Islet of Langerhans (tissue), 1 donor: ENCODE data around the gene AURKA.

Source experiments
- FAIRE-seq: peaks from one replicate; lab custom pipeline; 2011; peaks lifted over from hg19 to GRCh38; lab: Jason Lieb, UNC

Gene AURKA

DNA sequence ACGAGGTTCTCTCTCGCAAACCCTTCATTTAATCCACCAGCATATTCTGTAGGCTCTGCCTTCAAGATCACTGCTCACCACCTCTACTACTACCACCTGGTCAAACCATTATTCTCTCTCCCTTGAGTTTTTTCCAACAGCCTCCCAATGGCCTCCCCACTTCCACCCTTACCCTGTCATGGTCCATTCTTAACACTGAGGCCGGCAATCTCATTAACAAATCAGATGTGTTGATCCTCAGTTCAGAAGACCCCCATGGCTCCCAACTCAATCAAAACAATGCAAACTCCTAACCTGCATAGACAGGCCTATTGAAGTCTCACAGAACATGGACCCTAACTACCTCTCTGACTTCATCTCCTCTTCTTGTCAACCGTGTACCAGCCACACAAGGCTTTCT lies 2.2 kb downstream of the AURKA start:
- FAIRE-seq, result no peak

DNA sequence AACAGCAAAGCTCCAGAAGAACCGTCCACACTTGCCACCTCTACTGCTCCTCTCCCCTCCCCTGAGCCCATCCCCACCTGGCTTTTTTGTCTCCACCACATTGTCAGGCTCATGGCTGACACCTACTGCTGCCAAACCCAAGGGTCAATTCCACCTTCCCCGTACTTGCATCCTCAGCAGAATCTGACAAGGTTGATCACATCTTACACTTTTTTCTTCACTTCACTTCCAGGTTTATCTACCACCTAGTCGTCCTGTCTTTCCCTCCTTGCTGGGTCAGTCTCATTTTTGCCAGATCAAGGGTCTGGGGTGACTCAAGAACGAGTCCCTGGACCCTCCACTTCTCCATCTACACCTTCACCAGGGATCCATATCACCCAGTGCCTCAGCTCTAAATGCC lies 3.1 kb downstream of the AURKA start:
- FAIRE-seq, result no peak

DNA sequence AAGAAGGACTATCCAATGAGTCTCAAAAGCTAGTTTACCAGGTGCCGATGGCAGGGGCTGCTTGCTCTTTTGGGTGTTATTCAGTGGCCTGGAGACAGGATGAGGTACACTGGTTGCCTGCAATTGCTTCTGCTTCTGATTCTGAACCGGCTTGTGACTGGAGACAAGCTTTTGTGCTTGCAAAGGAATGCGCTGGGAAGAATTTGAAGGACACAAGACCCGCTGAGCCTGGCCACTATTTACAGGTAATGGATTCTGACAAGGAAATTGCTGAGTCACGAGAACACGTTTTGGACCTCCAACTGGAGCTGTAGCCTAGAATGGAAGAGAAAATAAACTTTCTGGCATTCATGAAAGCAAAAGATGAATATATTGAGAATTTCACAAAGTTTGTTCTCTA lies 5.8 kb downstream of the AURKA start:
- no peak for FAIRE-seq

DNA sequence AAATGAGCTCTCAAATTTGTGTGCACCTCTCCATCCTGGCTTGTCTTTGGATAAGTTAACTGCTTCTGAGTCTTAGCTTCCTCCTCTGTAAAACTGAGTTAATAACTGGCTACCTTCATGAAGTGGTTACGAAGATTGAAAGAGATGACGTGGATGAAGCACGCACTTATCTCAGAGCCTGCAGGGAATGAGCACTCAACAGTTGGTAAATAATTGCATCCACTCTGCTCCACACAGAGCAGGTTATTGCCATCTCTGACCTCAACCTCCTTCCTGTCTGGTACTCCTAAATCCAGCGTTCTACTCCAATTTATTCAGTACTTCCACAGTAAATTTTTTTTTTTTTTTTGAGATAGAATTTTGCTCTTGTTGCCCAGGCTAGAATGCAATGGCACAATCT lies 6.9 kb downstream of the AURKA start:
- FAIRE-seq, result no peak

DNA sequence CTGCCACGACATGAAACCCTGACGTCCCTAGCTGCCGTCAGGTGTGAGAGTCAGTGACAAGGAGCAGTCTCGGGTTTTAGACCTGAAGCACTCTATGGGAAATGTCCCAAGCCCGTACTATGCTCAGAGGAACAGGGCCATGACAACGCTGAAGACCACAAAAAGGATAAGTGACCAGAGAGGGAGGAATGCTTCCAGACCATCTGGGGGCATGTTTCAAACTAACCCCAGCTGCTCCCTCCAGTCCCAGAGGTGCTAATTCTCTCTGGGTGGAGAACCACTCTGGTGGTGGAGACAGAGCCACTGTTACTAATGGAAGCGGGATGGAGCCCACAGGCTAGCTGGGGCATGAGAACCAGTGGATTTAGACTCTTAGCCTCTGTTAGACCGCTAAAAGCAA lies 8.7 kb downstream of the AURKA start:
- no peak for FAIRE-seq

DNA sequence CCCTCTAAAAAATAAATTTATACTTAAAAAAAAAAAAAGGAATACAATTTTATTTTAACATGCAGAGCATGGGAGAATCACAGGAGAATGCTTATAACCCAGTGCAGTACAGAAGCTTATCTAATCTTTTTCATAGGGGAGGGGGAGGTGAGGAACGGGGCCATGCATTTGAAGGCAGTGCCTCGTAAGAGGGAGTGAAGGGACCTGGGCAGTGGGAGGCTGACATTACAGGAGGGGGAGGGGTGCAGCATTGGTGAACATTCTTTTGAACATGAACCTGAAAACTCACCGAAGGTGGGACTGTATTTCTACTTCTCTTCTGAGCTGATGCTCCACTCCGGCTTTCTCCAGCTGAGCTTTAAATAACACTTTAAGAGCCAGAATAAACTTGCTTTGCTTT lies 9.3 kb downstream of the AURKA start:
- FAIRE-seq, result no peak

DNA sequence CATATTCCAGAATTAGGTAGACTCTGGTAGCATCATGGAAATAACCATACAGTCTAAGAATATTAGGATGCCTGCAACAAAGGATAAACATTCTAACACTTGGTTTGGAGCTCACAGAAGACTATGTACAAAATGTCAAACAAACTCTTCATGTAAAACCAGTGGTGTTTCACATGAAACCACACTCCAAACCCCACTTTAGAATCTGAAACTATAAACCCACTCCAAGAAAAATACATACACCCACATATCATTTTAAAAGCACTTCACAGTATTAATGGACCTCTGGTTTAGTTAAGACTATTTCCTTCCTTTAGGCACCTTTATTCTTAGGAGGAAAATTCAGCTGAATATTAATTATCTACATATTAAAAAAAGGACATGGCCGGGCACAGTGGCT lies 10.5 kb downstream of the AURKA start:
- FAIRE-seq, result no peak

DNA sequence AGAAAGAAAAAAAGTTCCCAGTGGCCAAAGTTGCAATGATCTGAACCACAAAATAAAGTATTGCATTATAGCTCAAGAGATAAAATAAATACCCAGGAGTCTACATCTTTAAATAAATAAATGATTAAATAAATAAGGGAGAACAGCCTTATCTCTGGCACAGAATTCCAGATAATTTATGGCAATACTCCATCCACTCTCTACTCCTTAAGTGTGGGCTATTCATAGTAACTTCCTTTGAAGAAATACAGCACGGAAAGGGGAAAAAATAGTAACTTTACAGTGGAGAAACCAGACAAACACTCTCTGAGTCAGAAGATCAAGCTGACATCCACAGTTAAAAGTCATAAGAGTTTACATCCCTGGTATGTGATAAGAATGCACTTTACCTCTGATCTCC lies 11.6 kb downstream of the AURKA start:
- no peak for FAIRE-seq

DNA sequence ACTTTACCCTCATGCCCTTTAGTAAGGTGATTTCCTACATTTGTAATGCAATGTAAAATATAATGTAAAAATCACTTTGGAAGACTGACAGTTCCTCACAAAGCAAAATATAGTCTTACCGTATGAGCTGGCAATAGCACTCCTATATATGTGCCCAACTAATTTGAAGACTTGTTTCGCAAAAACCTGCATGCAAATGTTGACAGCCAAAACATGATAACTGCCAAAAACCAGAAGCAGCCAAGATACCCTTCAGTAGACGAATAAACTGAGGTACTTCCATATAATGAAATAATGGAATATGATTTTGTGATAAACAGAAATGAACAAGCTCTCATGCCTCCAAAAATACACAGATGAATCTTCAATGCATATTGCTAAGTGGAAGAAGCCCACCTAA lies 13.6 kb downstream of the AURKA start:
- no peak for FAIRE-seq

DNA sequence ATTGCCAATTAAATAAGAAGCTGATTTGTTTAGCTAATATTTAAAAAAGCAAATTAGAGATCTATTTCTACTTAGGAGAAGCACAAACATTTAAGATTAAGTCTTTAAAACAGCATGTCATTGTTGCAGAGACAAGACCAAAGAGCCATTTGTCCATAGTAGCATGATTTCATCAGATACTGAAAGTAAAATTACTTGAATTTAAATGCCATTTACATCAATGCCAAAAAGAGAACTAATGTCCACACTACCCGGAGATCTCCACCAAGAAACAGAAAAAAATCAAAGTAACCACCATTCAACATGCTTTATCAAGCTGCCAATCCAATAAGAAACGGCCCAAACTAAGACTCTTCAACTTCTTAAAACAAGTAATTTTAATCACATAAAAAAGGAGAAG lies 15.7 kb downstream of the AURKA start:
- FAIRE-seq, result no peak

DNA sequence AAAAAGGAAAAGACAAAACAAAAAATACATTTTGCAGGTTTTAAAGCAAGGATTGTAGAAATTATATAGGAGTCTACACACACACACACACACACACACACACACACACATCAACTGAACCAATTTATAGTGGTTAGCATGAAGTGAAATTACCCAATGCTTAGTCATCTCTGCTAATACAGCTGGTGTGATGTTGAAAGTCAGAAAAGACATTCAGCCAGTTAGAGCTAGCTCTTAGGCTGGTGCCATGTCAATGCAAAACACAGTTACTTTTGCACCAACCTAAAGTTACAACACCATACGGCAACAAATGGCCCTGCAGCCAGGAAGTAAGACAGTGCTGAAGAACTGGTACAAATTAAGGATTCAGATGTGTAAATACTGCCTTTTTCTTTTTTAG lies 18.1 kb downstream of the AURKA start:
- FAIRE-seq, result no peak

DNA sequence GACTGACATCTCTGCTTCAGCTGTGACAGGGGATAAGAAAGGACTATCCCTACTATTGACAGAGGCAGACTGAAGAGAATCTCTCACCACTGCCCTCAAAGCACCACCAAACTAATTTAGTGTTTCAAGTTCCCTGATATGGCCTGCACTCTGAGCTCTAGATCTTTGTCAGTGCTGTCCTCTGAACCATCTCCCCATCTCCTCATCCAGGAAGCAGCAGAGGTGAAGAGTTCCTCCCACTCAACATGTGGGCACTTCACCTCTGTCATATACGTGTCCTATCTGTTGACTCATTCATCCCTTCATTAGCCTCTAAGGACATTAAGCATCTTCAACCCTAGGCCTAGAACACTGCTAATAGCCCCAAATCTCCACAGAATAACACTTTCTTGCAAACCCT lies 19.2 kb downstream of the AURKA start:
- FAIRE-seq, result no peak

DNA sequence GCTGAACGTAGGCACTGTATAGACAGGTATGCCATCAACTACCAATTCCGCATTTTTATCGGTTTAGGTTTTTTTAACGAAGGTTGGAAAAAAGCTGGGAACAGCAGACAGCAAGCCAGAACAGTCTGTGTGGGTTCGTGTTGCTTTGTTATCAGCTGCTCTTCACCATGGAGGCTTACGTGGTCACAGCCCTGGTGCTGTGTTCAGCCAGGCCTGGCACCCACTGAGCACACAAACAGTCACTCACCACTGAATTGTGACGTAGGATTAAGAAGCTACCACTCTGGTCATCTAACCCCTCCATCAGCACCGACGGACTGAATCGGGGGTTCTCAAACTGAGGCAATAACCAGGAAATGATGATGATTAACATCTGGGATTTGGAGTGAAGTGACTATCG lies 20.0 kb downstream of the AURKA start:
- no peak for FAIRE-seq

DNA sequence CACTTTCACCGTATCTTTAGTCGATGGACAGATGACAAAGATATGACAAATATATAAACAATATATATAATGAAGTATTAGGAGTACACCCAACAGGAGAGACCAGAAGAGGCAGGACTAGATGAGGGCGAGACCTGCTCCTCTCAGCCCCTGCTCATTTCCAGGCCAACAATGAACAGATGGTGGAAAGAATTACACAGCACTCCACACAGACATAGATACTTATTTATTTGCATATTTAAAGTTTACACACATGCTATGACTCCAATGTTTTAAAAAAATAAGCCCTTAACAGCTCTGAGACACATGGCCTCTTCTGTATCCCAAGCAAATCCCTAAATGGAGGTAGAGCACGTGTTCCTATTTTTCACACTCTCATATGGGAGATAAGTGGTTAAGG lies 22.8 kb downstream of the AURKA start:
- FAIRE-seq, result no peak

DNA sequence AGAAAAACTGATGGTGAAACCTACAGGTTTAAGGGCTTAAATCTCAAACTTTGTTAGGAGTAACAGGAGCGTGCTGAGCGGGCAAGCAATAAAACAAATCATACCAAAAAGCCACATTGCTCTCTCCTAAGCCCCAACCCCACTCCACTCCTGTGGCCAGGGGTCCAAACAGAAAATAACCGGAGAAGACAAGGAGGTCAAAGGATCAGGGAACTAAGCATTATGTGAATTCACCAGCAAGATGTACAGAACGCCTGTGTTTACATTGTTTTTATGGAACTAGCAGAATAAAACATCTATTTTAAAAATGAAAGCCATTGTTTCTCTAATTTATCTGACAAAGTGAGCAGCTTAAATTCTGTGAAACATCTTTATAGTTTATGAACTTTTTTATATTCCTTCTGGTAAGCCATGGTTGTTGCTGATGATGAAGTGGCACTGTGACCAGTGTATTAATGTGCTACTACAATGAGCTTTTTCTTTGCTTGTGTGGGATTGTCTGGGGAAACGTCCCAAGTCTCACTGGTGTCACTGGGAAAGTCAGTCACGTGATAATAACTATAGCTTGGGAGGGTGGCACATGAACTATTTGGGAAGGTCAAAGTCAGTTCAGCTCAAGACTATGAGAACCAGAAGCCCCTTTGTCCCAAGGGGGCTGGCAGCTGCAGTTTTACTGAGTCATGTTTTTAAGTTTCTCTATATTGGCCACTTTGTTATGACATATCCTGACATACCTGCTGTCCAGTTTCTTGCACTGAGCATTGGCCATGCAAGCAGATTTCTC lies 23.5 kb downstream of the AURKA start:
- no peak for FAIRE-seq

DNA sequence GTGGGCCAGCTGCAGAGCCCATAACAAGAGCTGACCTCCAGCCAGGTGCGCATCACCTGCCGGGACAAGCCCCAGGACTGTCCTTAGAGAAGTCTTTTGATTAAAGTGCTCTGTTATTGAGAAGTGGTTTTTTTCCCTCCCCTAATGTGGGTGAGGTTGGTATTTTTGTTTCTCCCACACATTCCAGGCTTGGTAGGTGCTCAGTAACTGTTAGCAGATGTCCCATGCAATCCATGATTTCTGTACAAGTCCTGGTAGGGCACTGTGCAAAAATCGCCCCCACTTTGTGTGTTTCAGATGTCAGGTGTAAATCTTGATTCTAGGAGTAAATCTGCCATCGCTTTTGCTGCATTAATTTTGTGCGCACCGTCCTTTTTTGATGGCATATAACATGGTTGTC lies 28.5 kb downstream of the AURKA start:
- no peak for FAIRE-seq

DNA sequence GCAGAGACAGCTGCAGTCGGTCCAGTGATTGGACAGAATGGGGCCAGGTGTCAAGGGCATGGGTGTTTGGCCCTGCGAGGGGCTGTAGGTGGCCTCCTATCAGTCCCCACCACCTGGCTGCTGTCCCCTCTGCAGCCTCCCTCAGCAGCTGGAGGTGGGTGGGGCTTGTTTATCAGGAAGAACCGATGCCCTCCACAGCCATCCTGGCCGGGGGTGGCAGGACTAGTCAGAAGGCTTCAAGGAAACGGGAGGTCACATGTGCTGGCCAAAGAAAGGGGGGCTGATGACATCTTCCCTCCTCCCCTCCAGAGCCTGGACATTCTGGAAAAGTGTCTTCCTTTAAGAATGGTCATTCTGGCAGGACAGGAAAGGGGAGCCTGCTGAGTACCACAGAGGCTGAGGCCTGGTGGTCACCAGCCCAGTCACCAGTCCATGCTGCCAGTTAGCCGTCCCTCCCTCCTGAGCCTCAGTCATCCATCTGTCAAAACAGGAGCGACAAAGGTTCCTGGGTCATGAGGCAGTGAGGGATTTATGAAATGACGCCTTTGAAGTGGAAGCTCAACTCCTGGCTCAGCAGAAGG lies 29.1 kb downstream of the AURKA start:
- no peak for FAIRE-seq

DNA sequence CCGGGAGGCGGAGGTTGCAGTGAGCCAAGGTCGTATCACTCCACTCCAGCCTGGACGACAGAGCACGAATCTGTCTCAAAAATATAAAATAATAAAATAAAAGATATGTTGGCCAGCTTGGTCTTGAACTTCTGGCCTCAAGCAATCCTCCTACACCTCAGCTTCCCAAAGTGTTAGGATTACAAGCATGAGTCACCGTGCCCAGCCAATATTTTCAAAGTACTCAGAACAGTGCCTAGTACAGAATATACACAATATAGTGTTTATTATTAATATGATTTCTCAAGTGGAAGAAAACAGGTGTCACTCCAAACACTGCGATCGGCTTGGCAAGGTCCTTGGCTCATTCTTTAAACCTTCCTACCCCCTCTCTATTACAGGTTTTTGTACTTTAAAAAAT lies 30.1 kb downstream of the AURKA start:
- FAIRE-seq, result no peak

DNA sequence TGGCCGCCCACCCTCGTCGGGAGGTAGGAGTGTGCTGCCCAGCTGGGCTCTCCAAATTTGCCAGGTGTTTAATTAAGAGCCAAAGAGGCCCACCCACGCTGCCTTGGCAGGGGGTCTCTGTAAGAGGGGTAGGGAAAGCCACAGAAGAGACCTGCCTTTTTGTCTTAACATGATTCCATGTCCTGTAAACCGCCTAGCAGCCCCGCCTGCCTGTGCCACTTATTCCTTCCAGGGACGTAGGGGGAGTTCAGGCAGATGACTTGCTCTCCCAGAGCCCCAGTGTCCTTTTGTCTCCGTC lies 31.2 kb downstream of the AURKA start:
- FAIRE-seq, result no peak

DNA sequence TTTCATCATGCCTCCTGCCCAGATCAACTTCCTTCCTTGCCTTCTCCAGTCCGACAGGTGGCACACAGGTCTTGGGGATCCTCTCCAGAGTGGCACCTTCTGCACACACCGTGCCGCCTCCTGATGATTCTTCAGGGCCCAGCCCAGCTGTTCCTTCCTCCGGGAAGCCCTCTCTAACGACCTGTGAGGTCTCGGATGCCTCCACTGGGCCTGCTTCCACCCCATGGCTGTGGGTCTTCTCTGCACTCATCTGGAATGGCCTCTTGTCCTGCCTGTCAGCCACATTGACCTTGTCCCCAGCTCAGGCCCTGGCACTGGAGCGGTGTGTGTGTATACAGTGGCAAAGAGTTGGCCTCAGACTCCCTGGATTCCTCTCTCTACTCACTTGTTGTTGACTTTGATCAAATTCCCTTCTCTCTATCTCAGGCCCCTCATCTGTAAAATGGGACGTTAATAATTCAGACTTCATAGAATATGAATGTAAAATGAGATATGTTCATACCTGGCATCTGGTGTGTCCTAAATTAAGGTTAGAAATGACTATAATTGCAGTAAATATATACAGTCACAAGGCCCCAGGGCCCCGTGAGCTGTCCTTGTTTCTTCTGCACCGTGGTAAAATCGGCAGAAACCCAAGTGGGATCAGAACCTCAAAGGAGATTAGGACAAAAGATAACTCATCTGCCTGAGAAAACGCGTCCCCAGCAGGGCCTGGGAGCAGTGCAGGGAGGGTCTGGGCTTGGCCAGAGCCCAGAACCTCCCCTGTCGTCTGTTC lies 31.7 kb downstream of the AURKA start:
- FAIRE-seq, result no peak

DNA sequence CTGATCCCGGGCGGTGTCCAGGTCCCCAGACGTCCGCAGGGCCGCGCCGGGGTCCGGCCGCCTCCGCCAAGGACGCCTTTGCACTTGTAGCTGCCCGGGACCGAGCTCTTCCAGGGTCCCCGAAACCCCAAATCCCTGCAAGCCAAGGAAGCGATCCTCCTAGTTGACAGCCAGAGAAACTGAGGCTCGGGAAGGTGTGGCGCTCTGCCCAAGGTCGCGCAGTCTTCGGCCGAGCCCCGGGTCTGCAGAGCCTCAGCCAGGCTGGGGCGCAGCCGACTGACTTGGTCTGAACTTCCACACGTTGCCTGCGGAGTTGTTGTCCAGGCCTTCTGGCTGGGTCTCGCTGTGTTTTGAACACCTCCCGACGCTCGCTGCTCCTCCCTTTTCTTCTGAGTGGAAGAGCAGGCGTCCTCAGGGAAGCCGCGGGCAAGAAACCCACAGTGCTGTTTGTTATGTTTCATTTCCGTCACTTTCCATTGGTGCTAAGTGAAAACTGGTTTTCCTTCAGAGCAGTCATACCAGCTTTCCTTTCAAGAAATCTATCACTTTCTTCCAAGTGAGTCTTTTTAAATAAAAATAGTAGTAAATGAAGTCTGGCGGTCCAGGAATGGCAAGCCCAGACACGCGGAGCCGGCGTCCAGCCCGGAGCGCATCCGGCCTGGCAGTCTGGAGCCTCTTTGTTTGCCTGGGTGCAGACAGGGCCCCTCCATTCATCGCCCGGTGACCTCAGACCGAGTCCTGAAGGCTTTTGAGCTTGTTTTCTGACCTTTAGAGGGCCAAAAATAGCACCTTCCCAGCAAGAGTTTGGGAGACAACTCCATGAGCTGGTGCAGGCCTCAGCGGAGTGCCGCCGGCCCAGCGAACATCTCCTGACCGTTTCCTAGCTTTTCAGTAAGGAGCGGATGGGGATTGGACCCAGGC lies 32.5 kb downstream of the AURKA start:
- no peak for FAIRE-seq

DNA sequence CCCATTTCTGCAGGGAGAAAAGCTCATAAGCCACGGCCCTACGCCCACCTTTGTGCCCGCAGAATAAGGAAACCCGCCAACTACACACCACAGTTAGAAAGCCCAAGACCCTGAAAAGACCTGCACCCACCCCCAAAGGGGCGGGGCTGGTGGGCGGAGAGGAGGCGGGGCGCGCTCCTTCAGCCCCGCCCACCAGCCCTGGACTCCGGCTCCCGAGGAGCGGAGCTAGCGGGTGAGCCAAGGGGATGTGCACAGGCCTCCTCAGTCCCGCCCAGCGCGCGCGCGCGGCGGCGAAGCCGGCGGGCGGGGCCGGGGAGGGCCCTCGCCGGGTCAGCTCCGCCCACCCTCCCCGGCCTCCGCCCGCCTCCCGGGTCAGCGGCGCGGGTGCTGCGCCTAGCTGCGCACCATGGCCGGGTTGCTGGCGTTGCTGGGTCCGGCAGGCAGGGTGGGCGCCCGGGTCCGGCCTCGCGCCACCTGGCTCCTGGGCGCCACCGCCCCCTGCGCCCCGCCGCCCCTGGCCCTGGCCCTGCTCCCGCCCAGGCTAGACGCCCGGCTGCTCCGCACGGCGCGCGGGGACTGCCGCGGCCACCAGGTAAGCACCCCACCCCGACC lies 33.3 kb downstream of the AURKA start, which contains the start of gene FAM210B:
Gene FAM210B, plus strand, starts transcription at position 375 of the 612 bp plus-strand sequence. Its CDS starts 32 bp downstream, at position 407.
- FAIRE-seq, result no peak
